Transverse colon (tissue), 4 donors: Measurements from ENCODE around the gene ZC3H4.

Experiments used
- EP300 ChIP-seq: sonication (generic); formaldehyde crosslinking; IDR thresholded peaks from one replicate; pipeline ENCODE4 v1.6.1; 2017; ENCODE audit warnings: antibody characterized with exemption, low read depth
- POLR2A ChIP-seq: fragments of 450-650 bp; IDR thresholded peaks from one replicate; pipeline ENCODE4 v1.6.1; 2016; ENCODE audit warnings: antibody characterized with exemption, mild to moderate bottlenecking, moderate library complexity
- POLR2AphosphoS5 ChIP-seq, 3 donors: sonication (generic); formaldehyde crosslinking; IDR thresholded peaks; one replicate each; pipeline ENCODE4 v1.6.1; 2016; ENCODE audit warnings: antibody characterized with exemption in 3 of 3
- TF ChIP-seq, protein P1 (sequence below), 5 experiments: fragments of 200-600 bp in 3 of 5; fragments of 450-650 bp in 2 of 5; sonication (generic) in 3 of 5; IDR thresholded peaks; 1 replicate in 2 of 5; 2 replicates in 3 of 5; pipeline ENCODE4 v1.5.1; 2016 to 2017; ENCODE audit warnings: antibody characterized with exemption in 5 of 5, inconsistent platforms in 3 of 5, mild to moderate bottlenecking in 2 of 5, moderate library complexity in 1 of 5

DNA sequence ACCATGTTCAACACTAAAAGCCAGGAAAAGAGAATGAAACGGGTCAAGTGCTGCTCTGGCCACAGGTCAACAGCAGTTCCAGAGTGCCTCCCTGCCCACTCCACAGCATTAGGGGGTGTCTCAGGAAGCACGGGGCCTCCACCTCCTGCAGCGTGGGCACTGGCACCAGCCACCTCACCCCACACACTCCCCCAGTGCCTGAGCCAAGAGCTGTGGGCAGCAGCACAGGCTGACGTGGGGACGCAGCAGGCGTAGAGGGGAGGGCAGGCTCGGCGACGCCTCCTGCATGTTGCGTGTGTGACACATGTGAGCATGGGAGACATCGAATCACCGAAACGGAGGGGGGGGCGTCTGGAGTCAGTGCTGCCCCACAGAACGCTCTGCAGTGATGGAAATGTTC is 43.8 kb downstream of the ZC3H4 start:
- TF ChIP-seq, protein P1, sequence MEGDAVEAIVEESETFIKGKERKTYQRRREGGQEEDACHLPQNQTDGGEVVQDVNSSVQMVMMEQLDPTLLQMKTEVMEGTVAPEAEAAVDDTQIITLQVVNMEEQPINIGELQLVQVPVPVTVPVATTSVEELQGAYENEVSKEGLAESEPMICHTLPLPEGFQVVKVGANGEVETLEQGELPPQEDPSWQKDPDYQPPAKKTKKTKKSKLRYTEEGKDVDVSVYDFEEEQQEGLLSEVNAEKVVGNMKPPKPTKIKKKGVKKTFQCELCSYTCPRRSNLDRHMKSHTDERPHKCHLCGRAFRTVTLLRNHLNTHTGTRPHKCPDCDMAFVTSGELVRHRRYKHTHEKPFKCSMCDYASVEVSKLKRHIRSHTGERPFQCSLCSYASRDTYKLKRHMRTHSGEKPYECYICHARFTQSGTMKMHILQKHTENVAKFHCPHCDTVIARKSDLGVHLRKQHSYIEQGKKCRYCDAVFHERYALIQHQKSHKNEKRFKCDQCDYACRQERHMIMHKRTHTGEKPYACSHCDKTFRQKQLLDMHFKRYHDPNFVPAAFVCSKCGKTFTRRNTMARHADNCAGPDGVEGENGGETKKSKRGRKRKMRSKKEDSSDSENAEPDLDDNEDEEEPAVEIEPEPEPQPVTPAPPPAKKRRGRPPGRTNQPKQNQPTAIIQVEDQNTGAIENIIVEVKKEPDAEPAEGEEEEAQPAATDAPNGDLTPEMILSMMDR (IDR thresholded peaks at IDR 0.05) = no peak
- TF ChIP-seq POLR2A (no peak), POLR2AphosphoS5 (IDR thresholded peaks at IDR 0.05) (no peak), EP300 (no peak)
